Adrenal gland (tissue), 19 donors: ENCODE measurements around the gene ELOVL2. TPM values are rescaled to one million over a fixed set of nuclear protein-coding genes. Genes with fewer than 3 reads are reported as not detected.
"Not testable (repeated sequence)": the region's sequence is repeated elsewhere in the genome, so short reads cannot be mapped to it uniquely, and the experiment has no call there.

Experiments
- DNase-seq, 7 donors: peaks; one replicate each; pipeline ENCODE4 v3.0.0-alpha.2; 2019 to 2020
- H3K27ac ChIP-seq, 5 donors: fragments of 200-600 bp; sonication (generic) in 4 of 5; 1 replicate in 3 of 5; 2 replicates in 2 of 5; pipeline versions ENCODE4 v1.5.1 to v1.8.0; 2016 to 2020; ENCODE audit warnings: mild to moderate bottlenecking in 1 of 5
- H3K27me3 ChIP-seq: fragments of 200-600 bp; 2 replicates; pipeline ENCODE4 v1.8.0; 2021
- H3K36me3 ChIP-seq, 2 donors: fragments of 200-600 bp; replicated peaks in 1 of 2; 1 replicate in 1 of 2; 2 replicates in 1 of 2; pipeline versions ENCODE4 v1.5.1 to v1.8.0; 2018 to 2022
- H3K4me1 ChIP-seq, 2 donors: fragments of 200-600 bp; replicated peaks in 1 of 2; 1 replicate in 1 of 2; 2 replicates in 1 of 2; pipeline versions ENCODE4 v1.5.1 to v1.8.0; 2018 to 2021
- H3K4me3 ChIP-seq, 4 donors: fragments of 200-600 bp; sonication (generic) in 3 of 4; one replicate each; pipeline ENCODE4 v1.5.1; 2016 to 2018
- H3K9me3 ChIP-seq, 3 donors: fragments of 200-600 bp; sonication (generic) in 1 of 3; replicated peaks in 1 of 3; 1 replicate in 2 of 3; 2 replicates in 1 of 3; pipeline versions ENCODE4 v1.5.1 to v1.8.0; 2016 to 2021
- POLR2A ChIP-seq, 2 donors: fragments of 450-650 bp; IDR thresholded peaks; one replicate each; pipeline ENCODE4 v1.6.1; 2017; ENCODE audit warnings: antibody characterized with exemption in 2 of 2, mild to moderate bottlenecking in 2 of 2, moderate library complexity in 1 of 2
- WGBS, 4 donors: extraction: QIAGEN DNeasy Blood & Tissue Kit in 2 of 4; methylation state at CpG; one replicate each; pipeline versions ENCODE4 v1.1.5 to v1.1.7; 2013 to 2017; 5-methylcytosine and 5-hydroxymethylcytosine counted together
- intact Hi-C, 2 donors: fragments of 100-400 bp; cut with DNase I; formaldehyde crosslinking; loops; one replicate each; pipeline versions ENCODE4 v1.14.1 to v1.15.0; 2022 to 2023
- long read RNA-seq, 10 donors: library from polyadenylated mRNA in 3 of 10; unstranded in 2 of 10; stranded (forward) in 1 of 10; transcript quantifications; one replicate each; pipeline ENCODE4 v2.0.0 and lab custom pipeline, GENCODE V29; 2021 to 2026
- polyA plus RNA-seq, 3 donors: library from polyadenylated mRNA; stranded (reverse); fragments of 200-250 nt in 2 of 3; fragments of 350-450 nt in 1 of 3; fragmentation: Illumina TruSeq in 1 of 3; extraction: RNeasy Lipid Tissue Mini Kit (QIAGEN cat#74804) in 1 of 3; gene quantifications; one replicate each; pipeline ENCODE4 v1.2.3, GENCODE V29; 2013 to 2014
- total RNA-seq, 9 donors: library from RNA; depleted of rRNA in 4 of 9; stranded (reverse); fragments of >200 nt in 4 of 9; fragments of 120-200 nt in 1 of 9; fragmentation: NEBNext Ultra II Directional in 1 of 9; extraction: Animal tissue kit (Norgen Biotek cat#: 25700) in 1 of 9; gene quantifications; one replicate each; pipeline versions ENCODE4 v1.1.0 to v1.2.4, GENCODE V29; 2013 to 2023
- TF ChIP-seq, protein P1 (sequence below), 6 experiments: fragments of 450-650 bp in 4 of 6; fragments of 200-600 bp in 2 of 6; sonication (generic) in 1 of 6; IDR thresholded peaks; 1 replicate in 5 of 6; 2 replicates in 1 of 6; pipeline versions ENCODE4 v1.5.1 to v1.8.0; 2016 to 2021; ENCODE audit warnings: antibody characterized with exemption in 6 of 6, mild to moderate bottlenecking in 2 of 6, moderate library complexity in 1 of 6
- donor health status: healthy with polysubstance abuse.
- donor health status: Bipolar disorder and iron deficiency.
- donor health status: DM: yes; HTN: yes; CAD: no.
- donor health status: DM: no; HTN: no; CAD: no.
- donor health status: DM: no; HTN: no; CAD: no.
- donor health status: DM: yes; HTN: yes; CAD: no.

The ELOVL2 gene, protein sequence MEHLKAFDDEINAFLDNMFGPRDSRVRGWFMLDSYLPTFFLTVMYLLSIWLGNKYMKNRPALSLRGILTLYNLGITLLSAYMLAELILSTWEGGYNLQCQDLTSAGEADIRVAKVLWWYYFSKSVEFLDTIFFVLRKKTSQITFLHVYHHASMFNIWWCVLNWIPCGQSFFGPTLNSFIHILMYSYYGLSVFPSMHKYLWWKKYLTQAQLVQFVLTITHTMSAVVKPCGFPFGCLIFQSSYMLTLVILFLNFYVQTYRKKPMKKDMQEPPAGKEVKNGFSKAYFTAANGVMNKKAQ
- total RNA-seq (1 to 10 TPM in 4 of 9 donors, under 1 TPM in 5; 0.46 to 1.8 (median 0.98) TPM), polyA plus RNA-seq (1 to 10 TPM in 1 of 3 donors, under 1 TPM in 2; 0.34 to 1.6 (median 0.72) TPM)
- long read RNA-seq, donor 1 = 0 reads
- long read RNA-seq, donor 2 = 0 reads
- long read RNA-seq, donor 3 = 0 reads
- long read RNA-seq, donor 4 = 0 reads
- long read RNA-seq, donor 5 = 0 reads
- long read RNA-seq, donor 6 = 0 reads
- long read RNA-seq, donor 7 = 0 reads
- long read RNA-seq, donor 8, partial matches to known transcripts = 0 of 1 reads
- long read RNA-seq, donor 8, other reads (novel, unspliced or antisense) = 0 of 1 reads
- long read RNA-seq, donor 9 = 0 reads
- long read RNA-seq, donor 10, partial matches to known transcripts = 0 of 1 reads
- long read RNA-seq, donor 10, other reads (novel, unspliced or antisense) = 0 of 1 reads

DNA sequence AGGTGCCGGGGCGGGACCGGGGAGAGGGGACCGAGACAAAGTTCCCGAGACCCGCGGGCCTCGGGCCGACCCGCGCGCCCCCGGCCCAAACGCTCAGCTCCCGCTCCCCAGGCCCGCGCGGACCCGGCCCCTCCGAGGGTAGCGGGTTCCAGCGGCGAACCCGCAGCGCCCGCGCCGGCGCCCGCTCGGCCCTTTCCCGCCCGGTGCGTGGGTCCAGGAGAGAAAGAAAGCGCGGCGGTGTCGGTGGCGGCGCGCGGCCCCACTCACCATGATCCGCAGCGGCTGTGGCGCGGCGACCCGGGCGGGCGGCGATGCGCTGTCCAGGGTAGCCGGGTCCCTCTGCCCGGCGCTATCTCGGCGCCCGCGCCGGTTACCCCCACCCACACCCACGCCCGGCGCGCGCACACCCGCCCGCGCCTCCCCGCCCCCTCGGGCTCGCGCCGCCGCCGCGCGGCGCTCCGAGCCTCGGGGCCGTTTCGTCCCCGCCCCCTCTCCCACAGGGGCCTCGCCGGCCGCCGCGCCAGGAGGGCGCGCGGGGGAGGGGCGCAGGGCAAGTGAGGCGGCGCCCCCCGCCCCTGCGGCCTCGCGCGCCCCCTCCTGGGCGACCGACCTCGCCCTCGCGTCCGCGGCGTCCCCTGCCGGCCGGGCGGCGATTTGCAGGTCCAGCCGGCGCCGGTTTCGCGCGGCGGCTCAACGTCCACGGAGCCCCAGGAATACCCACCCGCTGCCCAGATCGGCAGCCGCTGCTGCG is at the start of gene ELOVL2:
TSS of gene ELOVL2 (minus strand) at position 345 of the 751 bp plus-strand sequence. CDS start at position 270, 75 bp downstream.
- H3K4me3 ChIP-seq = peak within 1 kb of the TSS in 1 of 4 donors; percentile 66
- no peaks in the 10 kb centered on the region for H3K9me3 ChIP-seq
- no peaks in the 10 kb centered on the region for H3K36me3 ChIP-seq
- intact Hi-C loops = no loop called here
- H3K27me3 ChIP-seq = peaks cover 34% of the 10 kb centered on the region
- no peak for TF ChIP-seq POLR2A (IDR thresholded peaks at IDR 0.05)
- TF ChIP-seq, protein P1, sequence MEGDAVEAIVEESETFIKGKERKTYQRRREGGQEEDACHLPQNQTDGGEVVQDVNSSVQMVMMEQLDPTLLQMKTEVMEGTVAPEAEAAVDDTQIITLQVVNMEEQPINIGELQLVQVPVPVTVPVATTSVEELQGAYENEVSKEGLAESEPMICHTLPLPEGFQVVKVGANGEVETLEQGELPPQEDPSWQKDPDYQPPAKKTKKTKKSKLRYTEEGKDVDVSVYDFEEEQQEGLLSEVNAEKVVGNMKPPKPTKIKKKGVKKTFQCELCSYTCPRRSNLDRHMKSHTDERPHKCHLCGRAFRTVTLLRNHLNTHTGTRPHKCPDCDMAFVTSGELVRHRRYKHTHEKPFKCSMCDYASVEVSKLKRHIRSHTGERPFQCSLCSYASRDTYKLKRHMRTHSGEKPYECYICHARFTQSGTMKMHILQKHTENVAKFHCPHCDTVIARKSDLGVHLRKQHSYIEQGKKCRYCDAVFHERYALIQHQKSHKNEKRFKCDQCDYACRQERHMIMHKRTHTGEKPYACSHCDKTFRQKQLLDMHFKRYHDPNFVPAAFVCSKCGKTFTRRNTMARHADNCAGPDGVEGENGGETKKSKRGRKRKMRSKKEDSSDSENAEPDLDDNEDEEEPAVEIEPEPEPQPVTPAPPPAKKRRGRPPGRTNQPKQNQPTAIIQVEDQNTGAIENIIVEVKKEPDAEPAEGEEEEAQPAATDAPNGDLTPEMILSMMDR (IDR thresholded peaks at IDR 0.05) = peak in 3 of 6 experiments; percentile 18 to 62 (median 40)
- peak in 5 of 7 donors; percentile 16 to 35 (median 21) for DNase-seq
- peaks cover 0 to 5% of the 10 kb centered on the region in 2 donors for H3K4me1 ChIP-seq
- no peak within 1 kb of the TSS for H3K27ac ChIP-seq
- WGBS, 4 donors = 0 to 3% (median 1%) methylated on average over 7 to 124 of the region's 124 CpGs

DNA sequence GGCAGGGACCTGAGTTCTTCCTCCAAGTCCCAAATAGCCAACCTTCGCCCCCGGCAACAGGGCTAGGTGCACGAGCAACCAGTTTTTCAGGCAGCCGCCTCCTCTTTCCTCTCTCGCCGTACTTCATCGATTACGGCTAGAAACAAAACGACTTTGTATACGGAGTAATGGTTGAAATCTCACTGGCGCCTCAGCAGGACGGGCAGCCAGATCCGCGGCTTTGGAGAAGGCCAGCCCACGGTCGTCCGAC is 49.2 kb upstream of the ELOVL2 start:
- WGBS, 4 donors = 0% methylated on average over 6 to 17 of the region's 17 CpGs
- H3K9me3 ChIP-seq = no peaks in the 10 kb centered on the region
- peak overlapping the region; percentile 76 to 98 (median 94) for H3K27ac ChIP-seq
- H3K27me3 ChIP-seq = no peaks in the 10 kb centered on the region
- intact Hi-C loops = no loop called here
- peaks cover 9 to 27% of the 10 kb centered on the region in 2 donors for H3K4me1 ChIP-seq
- H3K4me3 ChIP-seq = peak overlapping the region; percentile 52 to 98 (median 82)
- no peaks in the 10 kb centered on the region for H3K36me3 ChIP-seq
- TF ChIP-seq, protein P1 (IDR thresholded peaks at IDR 0.05) = no peak
- peak; percentile 59 to 95 for TF ChIP-seq POLR2A (IDR thresholded peaks at IDR 0.05)
- DNase-seq = no peak

DNA sequence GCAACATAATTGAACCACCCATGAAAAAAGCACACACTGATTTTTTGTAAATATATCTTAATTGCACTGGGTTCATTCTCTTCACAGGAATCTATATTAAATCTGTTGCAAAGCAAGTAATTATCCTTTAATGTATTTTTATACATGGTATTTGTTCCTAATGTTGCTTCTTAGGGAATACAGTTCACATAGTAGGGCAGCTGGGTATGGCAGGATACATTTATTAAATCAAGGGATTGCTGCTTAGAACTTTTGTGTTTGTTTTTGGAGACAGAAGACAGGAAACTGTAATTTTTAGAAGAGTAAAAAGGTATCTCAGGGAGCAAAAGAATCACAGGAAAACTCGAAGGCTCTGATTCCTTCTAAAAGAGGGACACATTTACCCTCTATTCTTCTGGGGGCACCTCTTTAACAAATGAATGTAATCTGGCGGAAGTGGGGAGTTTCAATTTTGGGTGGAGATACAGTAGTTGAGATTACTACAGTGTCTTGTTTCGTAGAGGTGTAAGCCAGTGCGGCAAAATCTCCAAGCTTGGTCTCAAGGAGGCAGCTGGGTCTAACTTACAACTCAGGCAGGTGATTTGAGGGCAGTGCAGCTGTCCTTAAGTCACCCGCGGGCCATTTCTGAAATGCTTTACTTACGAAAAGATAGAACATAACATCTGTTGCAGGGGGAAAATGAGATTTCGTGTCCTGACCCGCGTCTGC is 48.7 kb upstream of the ELOVL2 start:
- intact Hi-C loops = no loop called here
- TF ChIP-seq POLR2A (IDR thresholded peaks at IDR 0.05) = no peak
- TF ChIP-seq, protein P1 (IDR thresholded peaks at IDR 0.05) = no peak
- Histone ChIP-seq H3K4me3 (peak overlapping the region in 3 of 4 donors; percentile 52 to 98 (median 83)), H3K36me3 (no peaks in the 10 kb centered on the region), H3K9me3 (no peaks in the 10 kb centered on the region), H3K27ac (peak overlapping the region; percentile 76 to 98 (median 94)), H3K4me1 (peaks cover 9 to 27% of the 10 kb centered on the region in 2 donors), H3K27me3 (no peaks in the 10 kb centered on the region)
- peak in 2 of 7 donors; percentile 22 to 78 for DNase-seq
- WGBS, 4 donors = 1 to 3% (median 2%) methylated on average over 10 of the region's 10 CpGs

DNA sequence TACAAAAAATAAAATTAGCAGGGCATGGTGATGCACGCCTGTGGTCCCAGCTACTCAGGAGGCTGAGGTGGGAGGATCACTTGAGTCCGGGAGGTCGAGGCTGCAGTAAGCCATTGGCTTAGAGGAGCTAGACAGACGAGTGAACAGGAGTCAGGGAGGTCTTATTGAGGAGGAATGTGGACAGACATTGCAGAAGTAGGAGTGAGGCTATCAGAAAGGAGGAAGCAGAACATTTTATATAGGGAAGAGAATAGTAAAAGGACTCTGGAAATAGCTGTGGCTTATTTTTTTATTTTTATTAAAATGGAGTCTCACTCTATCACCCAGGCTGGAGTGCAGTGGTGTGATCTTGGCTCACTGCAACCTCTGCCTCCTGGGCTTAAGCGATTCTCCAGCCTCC is 47.0 kb upstream of the ELOVL2 start:
- H3K4me1 ChIP-seq = peaks cover 9 to 25% of the 10 kb centered on the region in 2 donors
- H3K4me3 ChIP-seq, intact Hi-C loops, DNase-seq, H3K36me3 ChIP-seq, H3K27me3 ChIP-seq, H3K27ac ChIP-seq, H3K9me3 ChIP-seq: not testable (repeated sequence)
- 87 to 93% (median 89%) methylated on average over 5 of the region's 5 CpGs for WGBS, 4 donors
